GM23338 (cell line): ENCODE data around the gene FAM13B.

ENCODE experiments used
- JUNB ChIP-seq: IDR thresholded peaks from one replicate; pipeline ENCODE4 v1.6.1; 2016; ENCODE audit warnings: antibody characterized with exemption; ENCODE audit not compliant: unreplicated experiment
- POLR2AphosphoS5 ChIP-seq: IDR thresholded peaks from 2 replicates; pipeline ENCODE4 v1.6.1; 2016; ENCODE audit warnings: antibody characterized with exemption, low read depth
- TF ChIP-seq, protein P1 (sequence below), 2 experiments: fragments of 200-600 bp in 1 of 2; sonication (generic) in 1 of 2; conservative IDR thresholded peaks; 2 replicates each; pipeline versions ENCODE4 v1.5.1 to v1.6.1; 2016 to 2017; ENCODE audit warnings: antibody characterized with exemption in 2 of 2, low read depth in 2 of 2, mild to moderate bottlenecking in 2 of 2, moderate library complexity in 1 of 2

DNA sequence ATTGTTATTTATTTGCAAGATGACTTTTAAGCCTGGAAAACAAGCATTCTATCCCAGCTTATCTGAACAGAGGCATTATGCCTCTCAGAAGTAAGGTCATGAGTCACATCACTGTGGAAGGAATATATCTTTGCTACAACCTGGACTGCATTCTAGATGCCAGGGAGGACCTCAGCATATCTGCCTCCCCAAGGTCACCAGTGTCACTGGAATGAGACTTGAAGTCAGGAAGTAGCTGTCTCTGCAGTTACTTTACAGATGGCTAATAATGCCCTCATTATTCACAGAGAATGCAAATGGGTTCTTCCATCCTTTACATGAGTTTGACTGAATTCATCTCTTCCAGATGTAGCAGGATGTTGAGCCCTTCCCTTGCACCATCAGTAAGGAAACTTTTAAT, 4.4 kb upstream of the FAM13B start:
- TF ChIP-seq, protein P1, sequence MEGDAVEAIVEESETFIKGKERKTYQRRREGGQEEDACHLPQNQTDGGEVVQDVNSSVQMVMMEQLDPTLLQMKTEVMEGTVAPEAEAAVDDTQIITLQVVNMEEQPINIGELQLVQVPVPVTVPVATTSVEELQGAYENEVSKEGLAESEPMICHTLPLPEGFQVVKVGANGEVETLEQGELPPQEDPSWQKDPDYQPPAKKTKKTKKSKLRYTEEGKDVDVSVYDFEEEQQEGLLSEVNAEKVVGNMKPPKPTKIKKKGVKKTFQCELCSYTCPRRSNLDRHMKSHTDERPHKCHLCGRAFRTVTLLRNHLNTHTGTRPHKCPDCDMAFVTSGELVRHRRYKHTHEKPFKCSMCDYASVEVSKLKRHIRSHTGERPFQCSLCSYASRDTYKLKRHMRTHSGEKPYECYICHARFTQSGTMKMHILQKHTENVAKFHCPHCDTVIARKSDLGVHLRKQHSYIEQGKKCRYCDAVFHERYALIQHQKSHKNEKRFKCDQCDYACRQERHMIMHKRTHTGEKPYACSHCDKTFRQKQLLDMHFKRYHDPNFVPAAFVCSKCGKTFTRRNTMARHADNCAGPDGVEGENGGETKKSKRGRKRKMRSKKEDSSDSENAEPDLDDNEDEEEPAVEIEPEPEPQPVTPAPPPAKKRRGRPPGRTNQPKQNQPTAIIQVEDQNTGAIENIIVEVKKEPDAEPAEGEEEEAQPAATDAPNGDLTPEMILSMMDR (conservative IDR thresholded peaks at IDR 0.05; ENCODE audit: low read depth in 2 of 2): no peak
- no peak for TF ChIP-seq POLR2AphosphoS5
- TF ChIP-seq JUNB: no peak
